Activated T-helper 1 cell treated with anti-CD3 and anti-CD28 coated beads, Interleukin-12 subunit alpha, Interleukin-12 subunit beta, Interleukin-2, Interleukin-4 antibody, amounts not matched to agents 30 ng/mL and 10 ng/mL and 1 ng/mL, durations not matched to agents 14 hours and 24 hours and 36 hours (primary cell): ENCODE measurements around the gene GUCY2D. TPM values are rescaled to one million over a fixed set of nuclear protein-coding genes. Genes with fewer than 3 reads are reported as not detected.

Source experiments
- total RNA-seq: library from RNA; stranded (reverse); gene quantifications from 2 replicates; pipeline ENCODE4 v1.2.3, GENCODE V29; 2022

Gene GUCY2D
- total RNA-seq, 1 donor from 2014 or later: not detected

Other genes starting within 250 kb of the GUCY2D start
- 163 and 177 TPM in 2 replicates for gene KDM6B, start 168.4 kb upstream of the GUCY2D start, total RNA-seq
- 7.4 TPM in 2 replicates for gene TMEM88, start 147.5 kb upstream of the GUCY2D start, total RNA-seq
- gene NAA38, start 145.1 kb upstream of the GUCY2D start, total RNA-seq: 36.4 and 43.5 TPM in 2 replicates
- gene CYB5D1, start 144.6 kb upstream of the GUCY2D start, total RNA-seq: 11.8 and 12.7 TPM in 2 replicates
- gene CHD3, start 113.8 kb upstream of the GUCY2D start, total RNA-seq: 125 and 133 TPM in 2 replicates
- gene RNF227, start 86.3 kb upstream of the GUCY2D start, total RNA-seq: 6.2 and 6.3 TPM in 2 replicates
- gene KCNAB3, start 72.8 kb upstream of the GUCY2D start, total RNA-seq: 9.9 and 10.8 TPM in 2 replicates
- gene TRAPPC1, start 70.7 kb upstream of the GUCY2D start, total RNA-seq: 153 and 162 TPM in 2 replicates
- gene CNTROB, start 70.4 kb upstream of the GUCY2D start, total RNA-seq: 53.5 and 54.7 TPM in 2 replicates
- gene ALOX15B, start 36.4 kb downstream of the GUCY2D start, total RNA-seq: not detected in 2 replicates
- 0.51 and 0.78 TPM in 2 replicates for gene ALOX12B, start 85.1 kb downstream of the GUCY2D start, total RNA-seq
- 0.10 TPM in 1 of 2 replicates, not detected in the other for gene ALOXE3, start 115.9 kb downstream of the GUCY2D start, total RNA-seq
- gene HES7, start 121.5 kb downstream of the GUCY2D start, total RNA-seq: 0.88 and 1.8 TPM in 2 replicates
- 36.9 and 37.4 TPM in 2 replicates for gene PER1, start 149.8 kb downstream of the GUCY2D start, total RNA-seq
- gene VAMP2, start 160.3 kb downstream of the GUCY2D start, total RNA-seq: 54.7 and 55.9 TPM in 2 replicates
- gene TMEM107, start 173.8 kb downstream of the GUCY2D start, total RNA-seq: 19.3 and 20.8 TPM in 2 replicates
- gene BORCS6, start 187.6 kb downstream of the GUCY2D start, total RNA-seq: 6.3 and 6.7 TPM in 2 replicates
- gene AURKB, start 208.0 kb downstream of the GUCY2D start, total RNA-seq: 82.2 and 88.7 TPM in 2 replicates
- 68.5 and 76.3 TPM in 2 replicates for gene CTC1, start 245.4 kb downstream of the GUCY2D start, total RNA-seq
- 189 and 204 TPM in 2 replicates for gene PFAS, start 246.7 kb downstream of the GUCY2D start, total RNA-seq